ENCODE measurements around the gene UPF2.
"Not testable (repeated sequence)": the region's sequence is repeated elsewhere in the genome, so short reads cannot be mapped to it uniquely, and the experiment has no call there.

UPF2 gene

GRCh38 chr10:12042797-12043651 is at the start of gene UPF2:
Gene UPF2 (minus strand): TSS chr10:12042809. CDS start chr10:12035423, 7,386 bp downstream.
- DNase-seq (ENCODE audit: low spot score): peak; percentile 97

- DNase-seq (ENCODE audit: low spot score): no peak
These were observed 48.8 kb upstream of the UPF2 start for GRCh38 chr10:12091421-12091820.

- DNase-seq (ENCODE audit: low spot score): no peak
These were observed 46.3 kb upstream of the UPF2 start for GRCh38 chr10:12088919-12089318.

- DNase-seq (ENCODE audit: low spot score): no peak
These were observed 39.4 kb upstream of the UPF2 start for GRCh38 chr10:12081879-12082557.

- no peak for DNase-seq (ENCODE audit: low spot score)
These were observed 38.9 kb upstream of the UPF2 start for GRCh38 chr10:12081470-12081869.

GRCh38 chr10:12077580-12078180 is 35.1 kb upstream of the UPF2 start:
- no peak for DNase-seq (ENCODE audit: low spot score)

GRCh38 chr10:12073526-12073925 is 30.9 kb upstream of the UPF2 start:
- no peak for DNase-seq (ENCODE audit: low spot score)

- not testable (repeated sequence) for DNase-seq (ENCODE audit: low spot score)
These were observed 28.8 kb upstream of the UPF2 start for GRCh38 chr10:12071441-12071840.

- DNase-seq (ENCODE audit: low spot score): peak; percentile 96
These were observed 26.1 kb upstream of the UPF2 start, which contains the start of gene DHTKD1 for GRCh38 chr10:12068449-12069269. Gene DHTKD1 (plus strand): TSS chr10:12068954. CDS start chr10:12069034, 80 bp downstream.

GRCh38 chr10:12067336-12067735 is 24.7 kb upstream of the UPF2 start:
- DNase-seq (ENCODE audit: low spot score): no peak

GRCh38 chr10:12063483-12063818 is 20.8 kb upstream of the UPF2 start:
- no peak for DNase-seq (ENCODE audit: low spot score)

- DNase-seq (ENCODE audit: low spot score): no peak
These were observed 20.3 kb upstream of the UPF2 start for GRCh38 chr10:12062754-12063482.

- no peak for DNase-seq (ENCODE audit: low spot score)
These were observed 18.5 kb upstream of the UPF2 start for GRCh38 chr10:12061124-12061523.

- DNase-seq (ENCODE audit: low spot score): no peak
These were observed 14.1 kb upstream of the UPF2 start for GRCh38 chr10:12056748-12057147.

- no peak for DNase-seq (ENCODE audit: low spot score)
These were observed 13.1 kb upstream of the UPF2 start for GRCh38 chr10:12055732-12056131.

GRCh38 chr10:12051241-12051640 is 8.6 kb upstream of the UPF2 start:
- no peak for DNase-seq (ENCODE audit: low spot score)

- DNase-seq (ENCODE audit: low spot score): no peak
These were observed 7.9 kb upstream of the UPF2 start for GRCh38 chr10:12050528-12050927.

GRCh38 chr10:12048547-12048946 is 5.9 kb upstream of the UPF2 start:
- no peak for DNase-seq (ENCODE audit: low spot score)

GRCh38 chr10:12045596-12045995 is 3.0 kb upstream of the UPF2 start:
- no peak for DNase-seq (ENCODE audit: low spot score)

GRCh38 chr10:12042409-12042796 is 206 bp downstream of the UPF2 start:
- DNase-seq (ENCODE audit: low spot score): no peak

- DNase-seq (ENCODE audit: low spot score): no peak
These were observed 722 bp downstream of the UPF2 start for GRCh38 chr10:12041766-12042408.
